GM12892 (cell line): ENCODE results near the gene SOBP.
"Not testable (repeated sequence)": the region's sequence is repeated elsewhere in the genome, so short reads cannot be mapped to it uniquely, and the experiment has no call there.

ENCODE experiments used
- DNase-seq: peaks from one replicate; pipeline ENCODE4 v3.0.0; 2011; ENCODE audit not compliant: insufficient read length
- FAIRE-seq: peaks from 2 replicates; lab custom pipeline; 2011; peaks lifted over from hg19 to GRCh38; lab: Jason Lieb, UNC
- POLR2A ChIP-seq: IDR thresholded peaks from 2 replicates; pipeline ENCODE4 v1.6.1; 2011; ENCODE audit warnings: low read depth, low read length, control low read depth
- POLR2AphosphoS5 ChIP-seq: IDR thresholded peaks from 2 replicates; pipeline ENCODE4 v1.6.1; 2011; ENCODE audit warnings: low read depth, low read length, control low read depth
- TAF1 ChIP-seq: IDR thresholded peaks from 2 replicates; pipeline ENCODE4 v1.6.1; 2011; ENCODE audit warnings: low read depth, mild to moderate bottlenecking, control low read depth, low read length, borderline replicate concordance

The SOBP gene

DNA sequence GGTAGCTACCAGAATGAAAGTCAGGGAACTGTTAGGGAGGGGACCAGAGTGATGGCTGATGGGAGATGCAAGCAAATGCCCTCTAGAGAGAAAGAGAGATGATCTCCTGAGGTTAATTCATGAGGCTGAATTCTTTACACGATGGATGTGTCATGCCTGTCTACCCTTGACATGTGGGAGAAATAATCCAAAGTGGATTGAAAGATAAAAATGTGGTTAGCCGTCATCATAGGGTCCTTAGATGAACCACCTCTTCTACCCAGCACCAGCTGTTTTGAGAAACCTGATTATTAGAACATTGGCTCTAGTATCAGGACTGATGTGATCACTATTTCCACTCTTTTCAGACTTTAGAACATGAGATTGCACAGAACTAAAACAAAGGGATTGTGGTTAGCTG, 53.6 kb downstream of the SOBP start:
- FAIRE-seq: no peak
- DNase-seq: no peak
- no peak for TF ChIP-seq POLR2A
- TF ChIP-seq TAF1: no peak
- TF ChIP-seq POLR2AphosphoS5: no peak

DNA sequence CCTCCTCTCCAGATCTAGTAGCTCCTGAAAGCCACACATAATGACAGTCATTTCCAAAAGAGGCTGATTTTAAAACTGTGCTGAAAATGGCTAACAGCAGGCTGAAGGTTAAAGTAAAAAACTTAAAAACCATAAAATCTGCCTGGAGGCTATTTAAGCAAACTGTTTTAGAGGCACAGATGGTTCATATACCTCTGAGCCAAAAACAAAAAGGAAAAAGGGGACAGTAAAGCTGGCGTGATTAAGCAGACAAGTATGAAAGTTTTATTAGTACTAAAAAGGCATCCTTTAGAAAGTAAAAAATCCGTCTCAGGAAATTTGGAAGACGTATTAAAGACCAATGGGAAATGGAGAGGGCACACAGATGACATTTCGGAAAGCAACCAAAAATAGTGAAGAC, 55.8 kb downstream of the SOBP start:
- TF ChIP-seq POLR2AphosphoS5 (no peak), TAF1 (no peak), POLR2A (no peak)
- FAIRE-seq (no peak), DNase-seq (no peak)

DNA sequence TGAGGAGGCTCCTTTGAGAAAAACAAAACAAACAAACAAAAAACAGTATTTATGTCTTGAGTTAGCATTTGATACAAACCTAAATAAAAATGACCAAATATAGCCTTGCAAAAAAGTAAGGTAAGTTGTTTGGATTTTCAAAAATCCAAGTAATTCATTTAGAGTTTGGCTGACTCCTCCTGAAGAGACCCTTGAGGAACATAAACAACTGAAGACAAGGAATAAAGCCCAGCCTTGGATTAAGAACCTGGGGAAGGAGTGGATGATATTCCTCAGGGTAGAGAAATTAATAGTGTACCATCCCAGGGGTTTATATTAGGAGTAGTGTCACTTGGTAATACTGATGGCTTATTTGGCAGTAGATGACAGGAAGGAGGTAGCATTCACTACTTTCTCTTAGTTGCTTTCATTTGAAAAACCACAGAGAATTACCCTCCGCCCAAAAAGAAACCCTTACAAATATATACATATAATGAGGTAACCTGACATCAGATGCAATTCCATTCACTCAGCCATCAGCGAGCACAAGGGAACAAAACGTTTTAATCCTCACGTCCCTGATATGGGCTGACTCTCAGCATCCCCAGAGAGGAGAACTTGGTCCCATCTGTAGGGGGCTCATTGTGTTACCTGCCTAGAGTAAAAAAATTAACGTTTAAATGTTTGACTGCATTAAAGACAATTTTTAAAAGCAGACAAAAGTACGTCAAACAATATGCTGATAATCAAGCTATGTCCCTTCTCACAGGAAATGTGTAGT, 57.0 kb downstream of the SOBP start:
- TF ChIP-seq POLR2AphosphoS5 (no peak), POLR2A (no peak)
- no peak for FAIRE-seq
- DNase-seq: no peak

DNA sequence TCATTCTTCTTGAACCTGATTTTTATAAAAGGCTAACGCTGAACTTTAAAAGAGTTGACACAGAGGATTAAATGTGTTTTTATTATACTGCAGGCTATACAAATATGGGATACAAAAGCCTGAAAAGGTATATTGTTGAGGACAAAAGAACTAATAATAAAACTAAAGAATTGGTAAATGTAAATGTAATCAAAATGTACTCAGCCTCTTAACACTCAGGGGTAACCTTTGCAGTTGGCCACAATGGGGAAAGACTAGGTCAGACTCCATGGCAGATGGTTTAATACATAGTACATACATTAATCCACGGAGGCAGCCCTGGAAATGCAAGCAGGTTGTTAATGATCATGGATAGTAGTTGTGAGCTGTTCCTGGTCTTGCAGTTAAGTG, 57.5 kb downstream of the SOBP start:
- FAIRE-seq (no peak), DNase-seq (no peak)
- TF ChIP-seq POLR2A (no peak), POLR2AphosphoS5 (no peak), TAF1 (no peak)

DNA sequence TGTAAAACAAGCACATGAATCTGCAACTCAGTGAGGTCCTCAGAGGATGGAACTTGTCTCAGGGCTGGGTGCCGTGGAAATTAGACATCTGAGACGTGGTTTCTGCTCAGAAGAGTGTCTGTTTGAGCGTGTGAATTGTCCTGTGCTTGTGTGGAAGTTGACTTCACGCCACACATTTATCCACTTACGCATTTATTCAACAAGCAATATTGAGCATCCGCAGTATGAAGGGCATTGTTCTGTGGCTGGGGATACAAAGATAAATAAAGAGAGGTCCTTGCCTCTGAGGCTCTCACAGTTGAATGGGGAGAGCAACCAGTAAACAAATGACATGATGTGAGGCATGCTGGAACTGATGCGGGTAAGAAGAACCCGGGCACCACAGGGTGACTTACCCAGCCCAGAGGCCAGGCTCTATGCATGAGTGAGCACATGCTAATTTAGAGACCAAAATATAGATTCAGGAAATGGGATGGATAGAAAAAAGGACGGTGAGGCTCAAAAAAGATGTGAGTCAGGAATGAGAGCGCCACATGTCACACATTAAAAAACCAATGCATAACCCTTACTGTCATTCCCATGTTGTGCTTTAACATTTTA, 60.4 kb downstream of the SOBP start:
- TF ChIP-seq TAF1 (no peak), POLR2A (no peak), POLR2AphosphoS5 (no peak)
- no peak for DNase-seq
- peak; percentile 9 for FAIRE-seq

DNA sequence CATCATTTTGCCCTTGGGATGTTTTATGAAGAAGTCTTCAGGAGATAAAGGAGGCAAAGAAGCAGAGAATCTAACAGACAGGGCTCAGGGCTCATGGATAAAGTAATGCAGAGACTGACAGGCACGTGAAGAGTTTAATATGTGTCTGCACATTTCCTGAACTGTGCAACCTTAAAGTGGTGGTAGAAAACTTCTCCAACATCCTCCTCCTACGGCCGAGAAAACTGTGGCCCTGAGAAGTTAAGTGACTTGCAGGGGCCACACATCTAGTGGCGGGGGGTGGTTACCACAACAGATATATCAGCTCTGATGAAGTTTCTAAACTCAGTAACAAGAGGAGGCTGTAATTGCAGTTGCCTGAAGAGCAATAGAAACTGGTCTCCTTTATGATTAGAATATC, 61.0 kb downstream of the SOBP start:
- no peak for FAIRE-seq
- TF ChIP-seq TAF1: no peak
- TF ChIP-seq POLR2A: no peak
- no peak for TF ChIP-seq POLR2AphosphoS5
- DNase-seq: no peak

DNA sequence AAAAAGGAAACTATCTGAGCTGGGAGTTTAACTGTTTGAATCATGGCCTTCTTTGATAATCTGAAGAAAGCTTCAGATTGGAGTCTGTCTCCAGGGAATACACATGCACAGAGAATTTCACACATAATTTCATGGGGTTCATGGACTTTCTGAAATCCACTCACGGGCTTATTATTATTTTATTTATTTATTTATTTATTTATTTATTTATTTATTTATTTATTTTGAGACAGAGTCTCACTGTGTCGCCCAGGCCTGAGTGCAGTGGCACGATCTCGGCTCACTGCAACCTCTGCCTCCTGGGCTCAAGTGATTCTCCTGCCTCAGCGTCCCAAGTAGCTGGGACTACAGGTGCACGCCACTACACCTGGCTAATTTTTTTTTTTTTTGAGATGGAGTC, 63.2 kb downstream of the SOBP start:
- DNase-seq, FAIRE-seq: not testable (repeated sequence)

DNA sequence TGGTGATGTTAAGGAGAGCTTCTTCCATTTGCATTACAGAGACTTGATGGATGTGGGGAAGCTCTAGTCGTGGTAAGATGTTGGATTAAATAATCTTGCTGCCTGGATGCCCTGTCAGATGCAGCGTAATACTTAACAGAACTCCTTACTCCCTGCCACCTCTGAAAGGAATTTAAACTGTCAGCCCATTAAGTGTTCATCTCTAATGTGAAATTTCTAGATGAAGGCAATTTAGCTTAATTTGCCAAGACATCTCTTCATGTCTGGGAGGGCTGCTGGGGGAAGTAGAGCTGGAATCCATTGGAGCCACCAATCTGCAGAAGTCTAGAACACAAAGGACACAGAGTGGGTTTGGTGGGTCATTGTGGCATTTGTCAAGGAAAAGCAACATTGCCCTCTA, 64.4 kb downstream of the SOBP start:
- no peak for DNase-seq
- FAIRE-seq: no peak
- no peak for TF ChIP-seq POLR2AphosphoS5

DNA sequence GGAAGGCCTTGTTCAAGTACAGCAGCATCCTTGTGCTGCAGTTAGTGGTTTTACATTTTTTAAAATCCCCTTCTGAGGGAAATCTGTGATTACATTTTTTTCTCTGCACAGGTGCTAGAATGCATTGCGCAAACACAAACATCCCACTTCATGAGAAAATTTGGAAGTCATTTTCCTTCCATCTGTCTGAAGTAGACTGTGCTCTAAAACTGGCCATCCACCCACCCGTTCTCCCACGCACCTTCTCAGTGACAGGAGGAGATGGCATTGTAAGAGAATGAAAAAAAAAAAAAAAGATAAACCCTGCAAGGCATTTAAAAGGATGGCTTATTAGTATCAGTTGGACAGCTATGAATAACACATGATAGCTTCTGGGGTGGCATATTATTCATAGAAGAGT, 65.0 kb downstream of the SOBP start:
- DNase-seq (no peak), FAIRE-seq (no peak)
- TF ChIP-seq POLR2A: no peak
- TF ChIP-seq POLR2AphosphoS5: no peak
- TF ChIP-seq TAF1: no peak

DNA sequence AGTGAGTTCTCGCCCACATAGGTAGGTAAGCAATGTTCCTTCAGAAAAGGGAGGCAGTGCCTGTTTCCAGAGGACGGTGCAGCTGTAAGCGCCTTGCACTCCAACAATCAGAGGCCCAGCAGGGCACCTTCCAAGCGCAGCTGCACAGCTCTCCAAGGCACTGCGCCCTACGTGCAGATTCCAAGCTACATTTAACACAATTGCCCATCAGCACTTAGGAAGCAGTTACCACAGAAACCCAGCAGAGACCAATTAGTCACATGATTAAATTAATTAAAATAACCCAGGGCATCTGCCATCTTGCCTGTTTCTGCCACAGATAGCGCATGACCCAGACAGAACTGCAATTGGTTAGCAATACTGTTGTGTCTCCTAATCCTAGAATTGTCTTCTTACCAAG, 65.5 kb downstream of the SOBP start:
- FAIRE-seq (no peak), DNase-seq (no peak)
- TF ChIP-seq POLR2AphosphoS5: no peak
- no peak for TF ChIP-seq TAF1
- no peak for TF ChIP-seq POLR2A

DNA sequence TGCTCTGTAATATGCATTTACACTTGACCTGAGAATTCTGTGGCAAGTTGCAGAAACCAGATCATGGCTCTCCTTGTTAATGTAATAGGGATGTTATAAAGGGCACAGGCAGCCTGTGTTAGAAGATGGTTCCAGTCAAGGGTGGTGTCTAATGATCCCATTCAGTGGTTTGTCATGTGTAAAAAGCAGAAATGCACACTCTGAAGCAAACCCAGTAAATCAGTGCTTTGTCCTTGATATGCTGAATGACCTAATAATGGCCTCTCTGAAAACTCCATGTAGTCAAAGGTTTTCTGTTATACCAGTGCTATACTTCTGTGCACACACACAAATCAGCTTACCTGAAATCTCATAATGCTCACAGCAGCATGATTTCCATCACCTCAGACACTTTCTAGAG, 66.2 kb downstream of the SOBP start:
- TF ChIP-seq TAF1: no peak
- FAIRE-seq (no peak), DNase-seq (no peak)

DNA sequence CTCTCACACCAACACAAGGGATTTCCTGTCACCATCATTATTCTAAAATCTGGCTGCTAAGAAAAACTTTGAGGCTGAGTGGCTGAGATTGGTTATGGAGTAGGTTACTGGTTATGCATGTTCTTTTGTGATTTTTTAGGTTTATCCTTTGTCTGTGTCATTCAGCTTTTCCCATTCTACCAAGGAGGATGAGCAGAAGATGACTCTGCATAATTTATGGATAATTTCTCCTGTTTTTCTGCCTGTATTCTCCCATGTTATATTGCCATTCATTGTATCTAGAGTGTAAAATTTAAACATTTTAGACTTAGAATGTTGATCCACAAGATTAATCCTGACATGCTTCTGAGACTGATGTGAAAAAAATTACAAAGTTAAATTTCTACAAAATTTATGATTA, 67.8 kb downstream of the SOBP start:
- TF ChIP-seq POLR2A (no peak), TAF1 (no peak), POLR2AphosphoS5 (no peak)
- FAIRE-seq: no peak
- no peak for DNase-seq

DNA sequence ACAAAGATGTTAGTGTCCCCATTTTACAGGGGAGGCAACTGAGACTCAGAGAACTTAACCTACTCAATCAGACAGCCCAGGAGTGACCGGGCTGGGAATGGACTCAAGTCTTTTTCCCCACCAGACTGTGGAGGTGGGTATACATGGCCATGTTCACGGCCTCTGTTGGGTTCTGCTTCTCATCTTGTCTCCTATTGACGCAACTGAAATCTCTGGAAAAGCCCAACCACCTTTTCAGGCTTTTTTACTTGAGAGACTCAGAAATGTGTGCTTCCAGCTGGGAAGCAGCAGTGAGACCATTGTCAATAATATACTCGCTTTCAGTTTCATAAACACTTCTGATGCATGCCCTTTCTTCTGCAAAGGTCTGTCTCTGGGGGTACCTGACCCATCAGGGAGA, 70.7 kb downstream of the SOBP start:
- no peak for FAIRE-seq
- TF ChIP-seq POLR2AphosphoS5 (no peak), POLR2A (no peak), TAF1 (no peak)
- no peak for DNase-seq
